HG03175 (cell line): ENCODE data around the gene POU6F2.

ENCODE experiments used
- ATAC-seq: cut with Tn5 transposase; IDR thresholded peaks from one replicate; pipeline ENCODE4 v1.9.1; 2021; ENCODE audit warnings: mild to moderate bottlenecking, moderate library complexity; ENCODE audit not compliant: unreplicated experiment

POU6F2 gene

DNA sequence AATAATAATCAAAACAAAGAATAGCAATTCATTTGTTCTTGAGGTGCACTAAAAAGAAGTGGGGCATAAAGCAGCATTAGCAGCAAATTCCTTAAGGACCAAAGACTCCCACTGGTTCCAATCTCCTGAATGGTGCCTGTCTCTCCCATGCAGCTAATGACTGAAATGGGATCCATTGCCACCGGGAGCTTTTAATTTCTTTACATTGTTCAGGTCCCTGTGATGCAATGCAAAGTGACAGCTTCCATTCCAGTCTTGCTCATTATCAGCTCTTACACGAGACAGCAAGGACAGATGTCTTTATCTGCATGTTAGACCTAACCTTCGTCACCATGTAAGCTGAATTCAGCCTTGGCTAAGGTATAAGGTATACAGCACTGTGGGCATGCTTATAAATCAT is 148.1 kb downstream of the POU6F2 start:
- ATAC-seq: no peak

DNA sequence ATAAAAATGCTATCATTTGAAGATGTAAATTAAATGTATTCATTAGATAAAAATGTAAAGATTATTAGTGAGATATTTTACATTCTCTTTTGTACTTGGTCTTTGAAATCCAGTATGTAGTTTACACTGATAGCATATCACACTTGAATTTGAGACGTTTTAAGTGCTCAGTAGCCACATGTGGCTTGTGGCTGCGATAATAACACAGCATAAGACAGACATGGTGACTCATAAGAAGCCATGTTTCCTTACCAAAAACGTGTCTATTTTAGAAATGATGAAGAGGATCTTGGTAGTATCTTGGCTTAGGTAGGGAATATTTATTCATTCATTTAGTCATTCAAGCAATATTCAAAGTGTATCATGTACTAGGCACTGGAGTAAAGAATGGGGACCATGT is 149.3 kb downstream of the POU6F2 start:
- ATAC-seq: no peak

DNA sequence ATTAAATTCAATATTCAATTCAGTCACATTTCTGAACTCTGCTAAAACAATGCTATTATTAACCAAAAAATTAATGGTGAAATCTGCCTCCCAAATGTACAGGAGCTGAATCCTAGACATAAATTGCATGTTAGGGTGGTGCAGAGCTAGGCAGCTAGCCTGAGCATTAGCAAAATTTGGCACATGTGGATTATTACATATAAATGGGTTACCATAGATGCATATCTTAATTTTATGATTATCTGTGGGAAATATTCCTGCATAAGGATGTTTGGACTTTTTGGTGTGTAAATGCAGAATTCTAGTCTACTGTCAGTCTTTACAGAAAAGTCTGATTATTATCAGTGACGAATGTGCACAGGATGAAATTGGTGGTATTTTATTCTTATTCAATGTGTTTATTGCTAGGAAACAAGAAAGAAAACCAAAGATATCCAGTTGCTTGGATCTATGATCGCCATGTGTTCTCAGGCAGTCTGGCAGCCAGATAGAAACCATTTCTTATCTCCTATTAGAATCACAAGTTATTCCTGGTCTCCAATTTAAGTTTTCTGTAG is 150.7 kb downstream of the POU6F2 start:
- ATAC-seq: no peak

DNA sequence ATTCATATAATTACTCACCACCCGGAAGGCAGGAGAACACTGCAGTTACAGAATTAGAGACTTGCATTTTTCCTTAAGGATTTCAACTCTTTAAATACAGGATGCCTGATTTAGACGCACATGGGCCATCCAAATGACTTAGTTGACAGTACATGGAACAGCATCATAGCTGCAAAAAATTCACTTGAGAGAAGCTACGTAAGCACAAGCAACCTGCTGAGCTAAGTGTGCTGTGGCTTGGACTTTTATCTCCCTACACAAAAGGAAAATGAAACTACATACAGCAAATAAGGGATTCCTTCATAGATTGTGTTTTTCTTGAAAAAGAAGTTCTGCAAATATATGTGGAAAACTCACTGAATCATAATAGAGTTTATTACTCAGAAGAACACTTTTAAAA is 152.6 kb downstream of the POU6F2 start:
- ATAC-seq: no peak

- no peak for ATAC-seq
These were observed 153.3 kb downstream of the POU6F2 start for GRCh38 chr7:39130857-39131526.

DNA sequence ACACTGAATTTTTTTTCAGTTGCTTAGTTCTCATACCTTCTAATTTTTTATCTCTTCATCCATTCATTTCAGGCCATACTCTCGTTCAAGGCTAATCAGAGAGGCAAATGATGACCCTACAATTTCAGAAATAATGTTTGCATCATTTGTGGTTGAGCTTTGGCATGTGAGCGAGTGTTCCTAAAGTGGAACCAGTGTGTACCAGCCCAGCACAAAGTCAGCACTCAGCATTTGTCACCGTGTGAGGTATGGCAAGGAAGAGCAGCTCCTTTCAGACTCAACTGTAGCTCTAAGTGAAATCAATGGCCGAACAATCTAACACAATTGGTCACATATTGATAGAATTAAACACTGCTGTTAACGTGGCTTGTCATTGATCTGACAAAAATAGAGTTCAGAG is 154.6 kb downstream of the POU6F2 start:
- no peak for ATAC-seq

DNA sequence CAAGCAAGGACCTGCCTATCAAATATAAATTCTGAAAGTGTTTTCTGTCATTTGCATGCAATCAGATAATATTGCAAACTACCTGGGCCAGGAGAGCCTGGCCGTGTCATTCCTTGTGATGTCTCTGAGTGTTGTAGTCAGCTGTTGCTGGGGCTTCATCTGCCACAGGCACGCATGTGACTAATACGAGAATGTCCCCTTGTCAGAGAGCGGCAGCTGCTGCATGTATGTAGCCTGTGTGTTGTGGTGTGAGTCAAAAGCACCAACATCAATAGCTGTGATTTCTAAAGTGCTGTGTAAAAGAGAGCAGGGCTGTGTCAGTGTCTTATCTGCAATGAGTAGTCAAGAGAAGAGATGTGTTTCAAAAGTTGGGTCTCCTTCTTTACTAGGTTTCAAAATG is 155.4 kb downstream of the POU6F2 start:
- ATAC-seq: no peak

- ATAC-seq: no peak
These were observed 159.8 kb downstream of the POU6F2 start for GRCh38 chr7:39137480-39137879.

DNA sequence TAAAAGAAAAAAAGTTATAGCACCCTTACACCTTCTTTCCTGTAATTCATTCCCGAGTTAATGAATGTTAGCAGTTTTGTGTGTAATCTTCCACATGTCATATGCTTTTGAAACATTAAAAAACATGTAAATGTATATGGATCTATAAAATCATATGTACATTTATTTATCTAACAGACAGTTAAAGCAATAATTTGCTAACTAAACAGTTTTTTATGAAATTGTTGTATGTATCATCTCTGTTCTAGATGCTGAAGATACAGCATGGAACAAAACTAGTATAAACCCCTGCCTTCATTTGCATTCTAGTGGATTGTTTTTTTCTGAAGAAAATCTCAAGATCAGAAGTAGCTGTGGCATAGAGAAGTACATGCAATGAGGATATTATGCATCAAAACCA is 165.0 kb downstream of the POU6F2 start:
- no peak for ATAC-seq

- no peak for ATAC-seq
These were observed 166.7 kb downstream of the POU6F2 start for GRCh38 chr7:39144420-39144819.

DNA sequence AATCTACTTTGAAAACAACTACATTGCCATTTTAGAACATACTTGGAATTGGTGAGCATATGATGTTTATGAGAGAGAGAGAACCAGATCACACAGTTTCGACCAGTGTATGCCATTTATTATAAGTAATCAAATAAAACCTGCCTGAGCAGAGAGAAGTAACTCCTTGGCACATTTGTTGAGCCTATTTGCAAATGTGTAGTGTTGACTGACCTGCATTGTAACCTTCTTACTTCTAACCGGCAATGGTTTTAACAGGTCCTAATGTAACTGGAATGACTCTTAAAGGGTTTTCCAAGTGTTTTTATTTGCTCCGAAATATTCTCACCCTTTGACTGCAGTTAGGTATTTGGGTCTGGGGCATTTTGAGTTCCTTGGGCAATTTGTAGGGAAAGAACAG is 167.6 kb downstream of the POU6F2 start:
- ATAC-seq: no peak

- no peak for ATAC-seq
These were observed 168.2 kb downstream of the POU6F2 start for GRCh38 chr7:39145935-39146334.

GRCh38 chr7:39152701-39153100 is 175.0 kb downstream of the POU6F2 start:
- ATAC-seq: no peak

- no peak for ATAC-seq
These were observed 175.4 kb downstream of the POU6F2 start for GRCh38 chr7:39153113-39153512.

- no peak for ATAC-seq
These were observed 175.9 kb downstream of the POU6F2 start for GRCh38 chr7:39153647-39154046.

DNA sequence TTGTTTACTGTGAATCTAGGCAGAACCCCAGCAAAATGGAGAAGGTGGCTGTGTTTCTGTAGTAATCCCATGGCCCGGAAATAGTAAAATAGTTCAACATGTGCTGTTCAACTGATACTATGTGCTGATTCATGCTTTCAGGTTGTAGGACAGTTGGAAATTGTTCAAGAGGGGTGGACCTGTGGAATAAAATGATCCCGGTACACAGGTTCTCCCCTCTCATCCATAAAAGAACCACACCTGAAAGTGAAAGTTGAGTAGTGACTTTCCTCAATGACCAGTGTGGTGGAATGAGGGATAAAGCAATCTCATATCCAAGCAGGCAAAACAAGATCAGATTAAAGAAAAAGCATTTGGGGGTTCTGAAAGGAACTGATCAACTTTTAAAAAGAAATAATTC is 177.1 kb downstream of the POU6F2 start:
- ATAC-seq: no peak

- ATAC-seq: no peak
These were observed 180.7 kb downstream of the POU6F2 start for GRCh38 chr7:39158367-39158766.

DNA sequence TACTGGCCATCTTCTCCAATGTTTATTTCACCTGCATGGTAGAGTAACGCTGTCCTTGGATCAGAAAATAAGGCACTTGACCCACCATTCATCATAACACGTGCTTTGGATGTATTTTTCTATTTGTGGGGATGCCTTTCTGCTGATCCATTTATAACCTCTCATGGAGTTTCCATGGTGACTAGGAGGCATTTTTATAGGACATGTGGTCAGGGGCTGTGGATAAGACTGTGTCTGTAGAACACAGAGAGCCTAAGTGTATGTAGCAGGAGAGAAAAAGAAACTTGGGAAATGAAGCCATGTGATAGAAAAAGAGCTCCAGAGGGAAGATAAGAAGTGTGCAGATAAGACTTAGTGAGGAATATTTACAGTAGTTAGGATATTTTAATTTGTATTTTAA is 184.2 kb downstream of the POU6F2 start:
- ATAC-seq: no peak

DNA sequence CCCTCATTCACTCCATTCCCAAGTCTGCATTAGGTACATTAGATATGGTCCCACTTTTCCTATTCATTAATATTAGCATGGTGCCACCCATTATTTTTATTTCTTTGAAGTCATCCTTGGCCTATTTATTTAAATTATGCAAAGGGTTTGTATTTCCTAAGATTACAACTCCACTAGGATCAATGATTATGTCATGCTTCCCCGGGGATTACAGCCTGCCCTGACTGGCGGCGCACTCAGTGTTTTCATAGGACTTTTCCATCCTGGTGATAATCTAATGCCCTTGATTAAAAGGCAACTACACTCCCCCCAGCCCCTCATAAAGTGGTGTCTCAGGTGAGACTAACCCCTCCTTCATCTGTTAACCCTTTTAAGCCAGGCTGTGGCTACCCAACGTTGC is 187.2 kb downstream of the POU6F2 start:
- ATAC-seq: no peak

GRCh38 chr7:39168403-39169098 is 190.8 kb downstream of the POU6F2 start:
- no peak for ATAC-seq

DNA sequence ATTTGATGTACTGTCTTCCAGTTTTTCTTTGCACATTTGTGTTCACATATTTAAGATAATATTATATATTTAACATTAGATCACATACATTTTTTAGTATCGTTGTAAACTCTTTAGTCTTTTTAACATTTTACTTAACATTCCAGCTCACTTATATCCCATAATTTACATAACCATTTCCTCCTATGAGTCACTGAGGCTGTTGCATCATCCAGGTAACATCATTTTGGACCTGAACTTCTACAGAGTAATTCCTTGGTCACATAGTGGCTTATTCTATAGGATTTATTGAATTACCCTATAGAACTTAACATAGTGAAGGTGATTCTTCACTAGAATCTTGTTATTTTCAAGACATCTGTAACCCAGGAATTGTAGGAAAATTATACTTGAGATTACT is 194.4 kb downstream of the POU6F2 start:
- ATAC-seq: no peak

- no peak for ATAC-seq
These were observed 203.7 kb downstream of the POU6F2 start for GRCh38 chr7:39181398-39181797.

GRCh38 chr7:39183796-39184195 is 206.1 kb downstream of the POU6F2 start:
- no peak for ATAC-seq
